GM18951 (cell line): ENCODE data around the gene LAMTOR2.
"Not testable (repeated sequence)": the region's sequence is repeated elsewhere in the genome, so short reads cannot be mapped to it uniquely, and the experiment has no call there.

Experiments used
- POLR2A ChIP-seq: IDR thresholded peaks from 4 replicates; pipeline ENCODE4 v1.6.1; 2011; ENCODE audit warnings: mild to moderate bottlenecking; ENCODE audit not compliant: insufficient read length, insufficient read depth; ENCODE audit errors: extremely low read depth
- in situ Hi-C: fragments of 300-500 bp; cut with MboI; formaldehyde crosslinking; loops from one replicate; pipeline ENCODE4 v1.12.0; 2022; ENCODE audit warnings: low sequenced_read_pairs, mixed read lengths, inconsistent platforms; ENCODE audit not compliant: unreplicated experiment

LAMTOR2 gene

GRCh38 chr1:156026588-156026987 is 28.0 kb upstream of the LAMTOR2 start:
- no peak for TF ChIP-seq POLR2A

GRCh38 chr1:156033011-156033410 is 21.6 kb upstream of the LAMTOR2 start:
- in situ Hi-C loops, result no loop called here
- TF ChIP-seq POLR2A, result no peak

More at GRCh38 chr1:156026588-156026987, 28.0 kb upstream of the LAMTOR2 start:
- in situ Hi-C loops, result no loop called here

GRCh38 chr1:156034991-156035390 is 19.6 kb upstream of the LAMTOR2 start:
- in situ Hi-C loops, result not testable (repeated sequence)

GRCh38 chr1:156042828-156043227 is 11.8 kb upstream of the LAMTOR2 start:
- in situ Hi-C loops, result no loop called here
- TF ChIP-seq POLR2A, result no peak

GRCh38 chr1:156045076-156045475 is 9.5 kb upstream of the LAMTOR2 start:
- TF ChIP-seq POLR2A, result no peak
- in situ Hi-C loops, result no loop called here

GRCh38 chr1:156048663-156049258 is 5.8 kb upstream of the LAMTOR2 start:
- in situ Hi-C loops, result no loop called here

GRCh38 chr1:156050376-156050775 is 4.2 kb upstream of the LAMTOR2 start:
- in situ Hi-C loops, result no loop called here
- TF ChIP-seq POLR2A, result no peak

More at GRCh38 chr1:156048663-156049258, 5.8 kb upstream of the LAMTOR2 start:
- TF ChIP-seq POLR2A, result no peak

GRCh38 chr1:156051011-156051725 is 3.4 kb upstream of the LAMTOR2 start:
- TF ChIP-seq POLR2A, result no peak
- in situ Hi-C loops, result no loop called here

GRCh38 chr1:156052862-156053767 is 1.5 kb upstream of the LAMTOR2 start:
- in situ Hi-C loops, result no loop called here
- TF ChIP-seq POLR2A, result peak; percentile 41

- in situ Hi-C loops, result no loop called here
- peak; percentile 36 for TF ChIP-seq POLR2A
Observed at GRCh38 chr1:156053768-156054499, 648 bp upstream of the LAMTOR2 start, which contains the start of gene UBQLN4. UBQLN4 (minus strand) TSS chr1:156053798; CDS start chr1:156053701, 97 bp downstream.

- TF ChIP-seq POLR2A, result no peak
- in situ Hi-C loops, result no loop called here
Observed at GRCh38 chr1:156055281-156056048, 883 bp downstream of the LAMTOR2 start.

- no peak for TF ChIP-seq POLR2A
- in situ Hi-C loops, result no loop called here
Observed at GRCh38 chr1:156056326-156056849, 1.8 kb downstream of the LAMTOR2 start.
